ENCODE results near the gene NENF.

- TF ChIP-seq CTCF (IDR thresholded peaks at IDR 0.05; ENCODE audit: poor library complexity, severe bottlenecking): no peak
- no peak for TF ChIP-seq SMC3 (conservative IDR thresholded peaks at IDR 0.05; ENCODE audit: poor library complexity)
- no peak for TF ChIP-seq POLR2AphosphoS5 (IDR thresholded peaks at IDR 0.05)
- no peak for TF ChIP-seq EZH2 (IDR thresholded peaks at IDR 0.05; ENCODE audit: borderline replicate concordance, insufficient read depth, low read length, poor library complexity, severe bottlenecking)
- TF ChIP-seq RAD21 (conservative IDR thresholded peaks at IDR 0.05): no peak
- no peak for TF ChIP-seq EP300 (conservative IDR thresholded peaks at IDR 0.05; ENCODE audit: poor library complexity, severe bottlenecking)
- no peak for TF ChIP-seq REST (IDR thresholded peaks at IDR 0.05; ENCODE audit: borderline replicate concordance)
Measured at GRCh38 chr1:212471891-212472675, 39.4 kb downstream of the NENF start.

Data from neural cell (in vitro differentiated cells).